Measurements from ENCODE around the gene WHAMM. TPM values are rescaled to one million over a fixed set of nuclear protein-coding genes. Genes with fewer than 3 reads are reported as not detected.

WHAMM gene
- total RNA-seq, 2 experiments from 2014 or later = 8.6 to 13.6 TPM

DNA sequence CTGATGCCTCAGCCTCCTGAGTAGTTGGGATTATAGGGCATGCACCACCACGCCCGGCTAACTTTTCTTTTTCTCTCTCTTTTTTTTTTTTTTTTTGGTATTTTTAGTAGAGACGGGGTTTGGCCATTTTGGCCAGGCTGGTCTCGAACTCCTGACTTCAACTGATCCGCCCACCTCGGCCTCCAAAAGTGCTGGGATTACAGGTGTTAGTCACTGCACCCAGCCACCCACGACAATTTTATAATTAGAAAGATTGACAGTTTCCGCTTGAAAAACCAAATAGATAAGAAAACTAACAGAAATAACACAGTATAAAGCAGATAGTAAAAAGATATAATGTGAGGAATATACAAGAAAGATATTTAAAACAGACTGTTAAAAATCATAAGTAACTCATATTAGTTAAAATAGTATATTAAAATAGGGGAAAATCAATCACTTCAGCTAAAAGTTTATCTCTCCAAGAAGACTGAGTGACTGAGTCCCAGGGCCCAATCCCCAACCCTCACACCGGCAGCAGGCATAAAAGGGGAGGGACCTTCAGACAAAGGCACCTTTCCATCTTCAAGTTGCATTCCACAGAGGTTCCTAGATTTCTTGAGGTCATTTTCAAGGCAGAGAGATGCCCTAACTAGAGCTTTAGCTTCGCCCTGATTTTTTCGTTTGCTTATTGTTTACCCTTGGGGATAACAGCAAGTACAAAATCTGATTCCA is 1.4 kb upstream of the WHAMM start:
- peaks cover 31% of the 10 kb centered on the region for H3K79me2 ChIP-seq (ENCODE audit: insufficient read depth, low read depth, low read length)
- peaks cover 63% of the 10 kb centered on the region for H3K4me1 ChIP-seq (ENCODE audit: insufficient read depth, low read length, poor library complexity, severe bottlenecking)
- H3K36me3 ChIP-seq (ENCODE audit: insufficient read depth, low read length) = peaks cover 9% of the 10 kb centered on the region
- H3K9me2 ChIP-seq (ENCODE audit: insufficient read depth, low read length) = no peaks in the 10 kb centered on the region
- no peak for TF ChIP-seq EZH2phosphoT487 (IDR thresholded peaks at IDR 0.05; ENCODE audit: borderline replicate concordance, low read depth, low read length)
- no peak for TF ChIP-seq CTCF (conservative IDR thresholded peaks at IDR 0.05; ENCODE audit: low read length)
- H3K27ac ChIP-seq (ENCODE audit: low read depth, low read length, poor library complexity, severe bottlenecking) = peak overlapping the region; percentile 91
- no TSS peak for BruUV-seq (replicated peaks)
- peak overlapping the region; percentile 80 for H3K4me2 ChIP-seq (ENCODE audit: low read length)
- H2AFZ ChIP-seq (ENCODE audit: low read length) = peak overlapping the region; percentile 66; the same call in 1 of the 2 replicates
- no peaks in the 10 kb centered on the region for H3K9me3 ChIP-seq (ENCODE audit: low read length)
- intact Hi-C loops (cut with micrococcal nuclease; ENCODE audit: unreplicated experiment) = loop anchor here (2.0 to 5.0 kb wide), 3 partner anchors 179 to 299 kb away; partner anchors contain the start of genes BTBD1, RAMAC and TM6SF1
- DNase-seq (ENCODE audit: low spot score) = peak; percentile 57
- ChIA-PET CTCF (ENCODE audit: unreplicated experiment) (no interaction called here), POLR2A (interaction anchor here (1.0 to 1.3 kb wide), 2 partner anchors 48 to 57 kb away, joined by 3 to 6 read pairs; no protein-coding TSS in a partner anchor)
- peak overlapping the region; percentile 95 for H3K4me3 ChIP-seq (ENCODE audit: low read depth, low read length, poor library complexity, severe bottlenecking)
- peaks cover 8% of the 10 kb centered on the region for H4K20me1 ChIP-seq (ENCODE audit: insufficient read depth, low read length)

- H3K79me2 ChIP-seq (ENCODE audit: insufficient read depth, low read depth, low read length) = peaks cover 37% of the 10 kb centered on the region
These were observed 790 bp upstream of the WHAMM start for GRCh38 chr15:82808634-82809041.

More at GRCh38 chr15:82808634-82809041, 790 bp upstream of the WHAMM start:
- intact Hi-C loops (cut with micrococcal nuclease; ENCODE audit: unreplicated experiment) = loop anchor here (2.0 to 5.0 kb wide), 3 partner anchors 178 to 299 kb away; partner anchors contain the start of genes BTBD1, RAMAC and TM6SF1
- peak overlapping the region; percentile 95 for H3K4me3 ChIP-seq (ENCODE audit: low read depth, low read length, poor library complexity, severe bottlenecking)
- DNase-seq (ENCODE audit: low spot score) = peak; percentile 72
- peak overlapping the region; percentile 91 for H3K27ac ChIP-seq (ENCODE audit: low read depth, low read length, poor library complexity, severe bottlenecking)
- no TSS peak for BruUV-seq (replicated peaks)
- ChIA-PET CTCF (ENCODE audit: unreplicated experiment) (no interaction called here), POLR2A (interaction anchor here (0.6 to 1.3 kb wide), 4 partner anchors 26 to 205 kb away, joined by 3 to 6 read pairs (median 4); no protein-coding TSS in a partner anchor)
- H3K4me1 ChIP-seq (ENCODE audit: insufficient read depth, low read length, poor library complexity, severe bottlenecking) = peaks cover 63% of the 10 kb centered on the region
- peak overlapping the region; percentile 80 for H3K4me2 ChIP-seq (ENCODE audit: low read length)
- H4K20me1 ChIP-seq (ENCODE audit: insufficient read depth, low read length) = peaks cover 8% of the 10 kb centered on the region
- no peaks in the 10 kb centered on the region for H3K9me2 ChIP-seq (ENCODE audit: insufficient read depth, low read length)
- peak overlapping the region; percentile 66; the same call in 1 of the 2 replicates for H2AFZ ChIP-seq (ENCODE audit: low read length)
- H3K36me3 ChIP-seq (ENCODE audit: insufficient read depth, low read length) = peaks cover 15% of the 10 kb centered on the region
- TF ChIP-seq EZH2phosphoT487 (IDR thresholded peaks at IDR 0.05; ENCODE audit: borderline replicate concordance, low read depth, low read length) = no peak
- no peak for TF ChIP-seq CTCF (conservative IDR thresholded peaks at IDR 0.05; ENCODE audit: low read length)
- H3K9me3 ChIP-seq (ENCODE audit: low read length) = no peaks in the 10 kb centered on the region
